IMR-90 (cell line): ENCODE measurements around the gene SETD3. TPM values are rescaled to one million over a fixed set of nuclear protein-coding genes. Genes with fewer than 3 reads are reported as not detected.

Source experiments
- ATAC-seq: fragments of 200-7000 bp; cut with Tn5 transposase; 2 replicates; pipeline ENCODE4 v1.9.1; 2020; ENCODE audit warnings: low read depth, mild to moderate bottlenecking, moderate library complexity
- BruUV-seq: library from RNA; stranded (reverse); fragments of 400-500 nt; replicated peaks from 2 replicates; lab custom pipeline; 2021; lab: Mats Ljungman, UMichigan
- CTCF ChIA-PET: fragments of 300-600 bp; formaldehyde crosslinking; extraction: SDS; loops from one replicate; lab custom pipeline; 2021; ENCODE audit warnings: antibody characterized with exemption; lab: Yijun Ruan, JAX
- POLR2A ChIA-PET: fragments of 300-600 bp; sonication (Branson Sonifier 250); formaldehyde crosslinking; loops from one replicate; lab custom pipeline; 2022; ENCODE audit warnings: antibody characterized with exemption; ENCODE audit not compliant: unreplicated experiment; lab: Charles Lee
- DNase-seq: peaks from one replicate; pipeline ENCODE4 v3.0.0; 2013
- H2AFZ ChIP-seq: replicated peaks from 2 replicates; pipeline ENCODE3; 2013; ENCODE audit warnings: low read length, mild to moderate bottlenecking; ENCODE audit not compliant: poor library complexity
- H2AK5ac ChIP-seq: 2 replicates; pipeline ENCODE4 v1.6.1; 2013; ENCODE audit warnings: low read depth, low read length, inconsistent platforms
- H2AK9ac ChIP-seq: replicated peaks from 2 replicates; pipeline ENCODE3; 2013; ENCODE audit warnings: mild to moderate bottlenecking, low read depth, low read length, moderate library complexity; ENCODE audit not compliant: poor library complexity
- H2BK120ac ChIP-seq: 2 replicates; pipeline ENCODE4 v1.6.1; 2013; ENCODE audit warnings: low read depth, low read length, inconsistent platforms
- H2BK15ac ChIP-seq: 3 replicates; pipeline ENCODE4 v1.6.1; 2013; ENCODE audit warnings: low read depth, low read length, inconsistent platforms
- H2BK20ac ChIP-seq: 2 replicates; pipeline ENCODE4 v1.6.1; 2013; ENCODE audit warnings: low read depth, mild to moderate bottlenecking, inconsistent platforms, low read length, moderate library complexity
- H2BK5ac ChIP-seq: 2 replicates; pipeline ENCODE4 v1.6.1; 2013; ENCODE audit warnings: mild to moderate bottlenecking, low read depth, low read length, inconsistent platforms; ENCODE audit not compliant: poor library complexity, severe bottlenecking
- H3K14ac ChIP-seq: replicated peaks from 2 replicates; pipeline ENCODE4 v1.6.1; 2013; ENCODE audit warnings: low read depth, low read length, inconsistent platforms
- H3K18ac ChIP-seq: 2 replicates; pipeline ENCODE4 v1.6.1; 2013; ENCODE audit warnings: low read depth, low read length, control low read depth
- H3K23ac ChIP-seq: 2 replicates; pipeline ENCODE4 v1.6.1; 2013; ENCODE audit warnings: low read depth, low read length, inconsistent platforms
- H3K27ac ChIP-seq: 2 replicates; pipeline ENCODE4 v1.5.1; 2013; ENCODE audit warnings: mild to moderate bottlenecking, control low read depth, low read length; ENCODE audit not compliant: insufficient read depth
- H3K27me3 ChIP-seq: 2 replicates; pipeline ENCODE4 v1.6.1; 2013; ENCODE audit warnings: low read length; ENCODE audit not compliant: control insufficient read depth, insufficient read depth
- H3K36me3 ChIP-seq: 2 replicates; pipeline ENCODE4 v1.6.1; 2013; ENCODE audit warnings: low read length, mixed read lengths; ENCODE audit not compliant: control insufficient read depth, insufficient read depth
- H3K4ac ChIP-seq: 2 replicates; pipeline ENCODE4 v1.6.1; 2013; ENCODE audit warnings: low read depth, low read length, inconsistent platforms
- H3K4me1 ChIP-seq: 2 replicates; pipeline ENCODE4 v1.6.1; 2013; ENCODE audit warnings: low read length, mixed read lengths; ENCODE audit not compliant: control insufficient read depth, insufficient read depth
- H3K4me2 ChIP-seq: 2 replicates; pipeline ENCODE4 v1.6.1; 2013; ENCODE audit warnings: low read depth, mild to moderate bottlenecking, control low read depth, low read length, moderate library complexity
- H3K4me3 ChIP-seq: 2 replicates; pipeline ENCODE4 v1.5.1; 2013; ENCODE audit warnings: low read depth, mild to moderate bottlenecking, control low read depth, low read length, moderate library complexity; ENCODE audit not compliant: insufficient read depth
- H3K56ac ChIP-seq: 2 replicates; pipeline ENCODE4 v1.6.1; 2013; ENCODE audit warnings: low read length, inconsistent platforms; ENCODE audit not compliant: insufficient read depth; ENCODE audit errors: extremely low read depth
- H3K79me1 ChIP-seq, 2 experiments: 2 replicates each; pipeline ENCODE4 v1.6.1; 2013; ENCODE audit warnings: low read length in 2 of 2, inconsistent platforms in 1 of 2, low read depth in 1 of 2
- H3K9ac ChIP-seq: 2 replicates; pipeline ENCODE4 v1.6.1; 2013; ENCODE audit warnings: low read depth, low read length, control low read depth
- H3K9me1 ChIP-seq: 2 replicates; pipeline ENCODE4 v1.6.1; 2013; ENCODE audit warnings: low read length, inconsistent platforms; ENCODE audit not compliant: insufficient read depth
- H3K9me3 ChIP-seq: 2 replicates; pipeline ENCODE4 v1.6.1; 2013; ENCODE audit warnings: low read length; ENCODE audit not compliant: control insufficient read depth, insufficient read depth
- H4K20me1 ChIP-seq: 2 replicates; pipeline ENCODE4 v1.6.1; 2013; ENCODE audit warnings: low read length, inconsistent platforms; ENCODE audit not compliant: insufficient read depth
- H4K5ac ChIP-seq: 2 replicates; pipeline ENCODE4 v1.6.1; 2013; ENCODE audit warnings: mild to moderate bottlenecking, low read depth, low read length, control low read depth
- H4K8ac ChIP-seq, 2 experiments: 2 replicates each; pipeline ENCODE4 v1.6.1; 2013; ENCODE audit warnings: low read depth in 2 of 2, low read length in 2 of 2, control low read depth in 1 of 2, inconsistent platforms in 1 of 2
- H4K91ac ChIP-seq: 2 replicates; pipeline ENCODE4 v1.6.1; 2013; ENCODE audit warnings: low read depth, low read length, inconsistent platforms; ENCODE audit not compliant: insufficient read depth
- BHLHE40 ChIP-seq: fragments of 150-350 bp; IDR thresholded peaks from 2 replicates; pipeline ENCODE4 v1.6.1; 2016; ENCODE audit warnings: mild to moderate bottlenecking, low read depth, low read length
- MAFK ChIP-seq: IDR thresholded peaks from 2 replicates; pipeline ENCODE4 v1.6.1; 2012; ENCODE audit warnings: low read depth, low read length, improper control_type of control experiment
- WGBS, 2 experiments: methylation state at CpG; one replicate each; pipeline versions ENCODE4 v1.1.5 to v1.1.7; 2013; ENCODE audit warnings: missing lambda C conversion rate in 2 of 2; ENCODE audit not compliant: insufficient read length in 1 of 2; ENCODE audit errors: extremely low coverage in 2 of 2; 5-methylcytosine and 5-hydroxymethylcytosine counted together
- dilution Hi-C: fragments of 300-500 bp; cut with HindIII; formaldehyde crosslinking; loops from one replicate; pipeline ENCODE4 v1.14.3; 2018; ENCODE audit warnings: low sequenced_read_pairs; ENCODE audit not compliant: unreplicated experiment
- in situ Hi-C: fragments of 300-500 bp; cut with MboI; formaldehyde crosslinking; loops from 3 replicates; pipeline ENCODE4 v1.14.3; 2019; ENCODE audit warnings: low sequenced_read_pairs, inconsistent platforms, mixed read lengths
- intact Hi-C: fragments of 100-400 bp; cut with micrococcal nuclease; formaldehyde crosslinking; loops from 2 replicates; pipeline ENCODE4 v1.10.0; 2022
- polyA plus RNA-seq, 3 experiments: library from polyadenylated mRNA; depleted of rRNA; stranded (reverse); fragments of >200 nt; gene quantifications; 2 replicates each; pipeline ENCODE4 v1.2.3, GENCODE V29; 2012; ENCODE audit warnings: low replicate concordance in 1 of 3
- total RNA-seq: library from RNA; depleted of rRNA; stranded (reverse); fragments of >200 nt; gene quantifications from 2 replicates; pipeline ENCODE4 v1.2.3, GENCODE V29; 2012

The SETD3 gene
- total and polyA plus RNA-seq, 2 of the 4 experiments (the other 2 are of a cell fraction), result 18.8 to 31.9 TPM

GRCh38 chr14:99416909-99417308 lies 63.8 kb downstream of the SETD3 start:
- intact Hi-C loops, result no loop called here
- POLR2A ChIA-PET, result no interaction called here
- H4K91ac ChIP-seq, result no peak overlapping the region
- no peak overlapping the region for H2AFZ ChIP-seq
- H3K27me3 ChIP-seq, result no peaks in the 10 kb centered on the region
- no peak overlapping the region for H3K4ac ChIP-seq
- TF ChIP-seq MAFK, result peak; percentile 95
- no peak for TF ChIP-seq BHLHE40
- no peaks in the 10 kb centered on the region; the same call in 1 of the 2 replicates for H3K4me1 ChIP-seq
- DNase-seq (no peak), ATAC-seq (no peak)
- H4K5ac ChIP-seq, result no peak overlapping the region
- no peak overlapping the region for H2BK15ac ChIP-seq
- H2BK20ac ChIP-seq, result no peak overlapping the region
- H2BK120ac ChIP-seq, result no peak overlapping the region
- in situ Hi-C loops, result loop anchor here (10.0 kb wide), 1 partner anchor 92 kb away; no protein-coding TSS in a partner anchor
- H3K36me3 ChIP-seq, result peaks cover 6% of the 10 kb centered on the region; the same call in 1 of the 2 replicates
- no peak overlapping the region for H3K56ac ChIP-seq
- dilution Hi-C loops, result no loop called here
- H3K79me1 ChIP-seq, result peaks cover 4 to 5% of the 10 kb centered on the region in 2 experiments; a peak in 2 of 4 replicates
- H2BK5ac ChIP-seq, result no peak overlapping the region
- H3K18ac ChIP-seq, result no peak overlapping the region
- no peak overlapping the region for H3K4me2 ChIP-seq
- no peak overlapping the region for H2AK5ac ChIP-seq
- H3K9me1 ChIP-seq, result 0 out of 2 replicates have a peak, but pooled peaks cover 4% of the 10 kb centered on the region
- no peak overlapping the region for H4K8ac ChIP-seq
- no CpG with 5 or more reads among the region's 5 CpGs for WGBS, 2 experiments
- no peak overlapping the region for H3K4me3 ChIP-seq
- no peak overlapping the region for H2AK9ac ChIP-seq
- CTCF ChIA-PET, result interaction anchor here (0.8 to 4.3 kb wide), 3 partner anchors 9 to 97 kb away, joined by 3 to 27 read pairs (median 4); no protein-coding TSS in a partner anchor
- H3K9ac ChIP-seq, result no peak overlapping the region
- no peak overlapping the region for H3K14ac ChIP-seq
- no peak overlapping the region for H3K23ac ChIP-seq
- no TSS peak for BruUV-seq
- no peaks in the 10 kb centered on the region; the same call in 1 of the 2 replicates for H4K20me1 ChIP-seq
- no peaks in the 10 kb centered on the region for H3K9me3 ChIP-seq
- H3K27ac ChIP-seq, result no peak overlapping the region
